ENCODE measurements around the gene MTARC2.

GRCh38 chr1:220768126-220768601 lies 20.0 kb downstream of the MTARC2 start:
- TF ChIP-seq CTCF (IDR thresholded peaks at IDR 0.05; ENCODE audit: low read depth, low read length) (no peak), EZH2phosphoT487 (IDR thresholded peaks at IDR 0.05; ENCODE audit: low read depth) (no peak)

Measured in OCI-LY3 (cell line).